Lower lobe of right lung (tissue), 2 donors: ENCODE data around the gene CMPK2. TPM values are rescaled to one million over a fixed set of nuclear protein-coding genes. Genes with fewer than 3 reads are reported as not detected.

Source experiments
- ATAC-seq, 2 donors: fragments of 200-7000 bp; cut with Tn5 transposase; one replicate each; pipeline ENCODE4 v1.9.1; 2020 to 2022; ENCODE audit warnings: mild to moderate bottlenecking in 2 of 2, moderate library complexity in 2 of 2
- DNase-seq: peaks from one replicate; pipeline ENCODE4 v3.0.0-alpha.2; 2020
- H3K27ac ChIP-seq: fragments of 200-600 bp; one replicate; pipeline ENCODE4 v1.8.0; 2022
- H3K27me3 ChIP-seq: fragments of 200-600 bp; one replicate; pipeline ENCODE4 v1.8.0; 2022; ENCODE audit warnings: low read depth
- H3K36me3 ChIP-seq: fragments of 200-600 bp; one replicate; pipeline ENCODE4 v1.8.0; 2022; ENCODE audit warnings: mild to moderate bottlenecking
- H3K4me1 ChIP-seq: fragments of 200-600 bp; one replicate; pipeline ENCODE4 v1.8.0; 2022
- H3K4me3 ChIP-seq: fragments of 200-600 bp; one replicate; pipeline ENCODE4 v1.8.0; 2022; ENCODE audit warnings: mild to moderate bottlenecking
- H3K9me3 ChIP-seq: fragments of 200-600 bp; one replicate; pipeline ENCODE4 v1.8.0; 2022
- CTCF ChIP-seq: fragments of 200-600 bp; IDR thresholded peaks from one replicate; pipeline ENCODE4 v1.8.0; 2022; ENCODE audit warnings: antibody characterized with exemption, mild to moderate bottlenecking
- intact Hi-C: fragments of 100-400 bp; cut with DNase I; formaldehyde crosslinking; loops from one replicate; pipeline ENCODE4 v1.11.0; 2022
- long read RNA-seq: library from polyadenylated mRNA; unstranded; transcript quantifications from one replicate; pipeline ENCODE4 v2.0.0, GENCODE V29; 2021
- total RNA-seq: library from RNA; stranded (reverse); fragmentation: NEBNext Ultra II Directional; extraction: Animal tissue kit (Norgen Biotek cat#: 25700); gene quantifications from one replicate; pipeline ENCODE4 v1.2.1, GENCODE V29; 2021
- donor health status: DM: no; HTN: yes; CAD: no; lungs with severe emphysema.

CMPK2 gene
- total RNA-seq, result 43.3 TPM
- long read RNA-seq, transcript CMPK2-201 (5 exons, 2,884 nt), result major isoform, 127 of 156 reads
- long read RNA-seq, transcript CMPK2-206 (5 exons, 2,417 nt), result minor isoform, 5 of 156 reads
- long read RNA-seq, partial matches to known transcripts, result 5 of 156 reads
- long read RNA-seq, other reads (novel, unspliced or antisense), result 18 of 156 reads

- DNase-seq (peak; percentile 90), ATAC-seq (peak; percentile 90)
- Histone ChIP-seq H3K4me3 (peak within 1 kb of the TSS; percentile 91), H3K4me1 (peaks cover 30% of the 10 kb centered on the region), H3K27ac (peak within 1 kb of the TSS; percentile 95), H3K27me3 (no peaks in the 10 kb centered on the region), H3K36me3 (peaks cover 11% of the 10 kb centered on the region), H3K9me3 (no peaks in the 10 kb centered on the region)
- intact Hi-C loops, result no loop called here
- TF ChIP-seq CTCF, result peak; percentile 32
Observed at GRCh38 chr2:6865346-6866274, at the start of gene CMPK2. CMPK2 (minus strand) TSS chr2:6865907; CDS start chr2:6865696, 211 bp downstream.

GRCh38 chr2:6915399-6915798, 49.7 kb upstream of the CMPK2 start:
- no peak overlapping the region for H3K27ac ChIP-seq
- ATAC-seq, result no peak
- peaks cover 14% of the 10 kb centered on the region for H3K4me1 ChIP-seq
- H3K4me3 ChIP-seq, result no peak overlapping the region
- H3K9me3 ChIP-seq, result no peaks in the 10 kb centered on the region
- no peaks in the 10 kb centered on the region for H3K27me3 ChIP-seq
- no peaks in the 10 kb centered on the region for H3K36me3 ChIP-seq
- no peak for TF ChIP-seq CTCF
- intact Hi-C loops, result no loop called here
- DNase-seq, result no peak

- Histone ChIP-seq H3K36me3 (no peaks in the 10 kb centered on the region), H3K27me3 (no peaks in the 10 kb centered on the region), H3K27ac (no peak overlapping the region), H3K4me1 (peaks cover 11% of the 10 kb centered on the region), H3K4me3 (no peak overlapping the region), H3K9me3 (no peaks in the 10 kb centered on the region)
- intact Hi-C loops, result no loop called here
- DNase-seq (no peak), ATAC-seq (no peak)
- TF ChIP-seq CTCF, result no peak
Observed at GRCh38 chr2:6914828-6915227, 49.1 kb upstream of the CMPK2 start.

GRCh38 chr2:6913415-6914157, 47.9 kb upstream of the CMPK2 start:
- H3K27me3 ChIP-seq, result no peaks in the 10 kb centered on the region
- no peak overlapping the region for H3K4me3 ChIP-seq
- no peaks in the 10 kb centered on the region for H3K9me3 ChIP-seq
- intact Hi-C loops, result no loop called here
- no peaks in the 10 kb centered on the region for H3K36me3 ChIP-seq
- ATAC-seq, result no peak
- peaks cover 11% of the 10 kb centered on the region for H3K4me1 ChIP-seq
- no peak for DNase-seq
- no peak overlapping the region for H3K27ac ChIP-seq
- no peak for TF ChIP-seq CTCF

GRCh38 chr2:6911721-6912120, 46.0 kb upstream of the CMPK2 start:
- ATAC-seq, result no peak

More at GRCh38 chr2:6911721-6912120, 46.0 kb upstream of the CMPK2 start:
- Histone ChIP-seq H3K4me3 (no peak overlapping the region), H3K27me3 (no peaks in the 10 kb centered on the region), H3K36me3 (no peaks in the 10 kb centered on the region), H3K27ac (no peak overlapping the region), H3K4me1 (peaks cover 7% of the 10 kb centered on the region), H3K9me3 (no peaks in the 10 kb centered on the region)
- DNase-seq, result no peak
- intact Hi-C loops, result no loop called here
- TF ChIP-seq CTCF, result no peak
